HG02981 (cell line): ENCODE data around the gene CCDC117.
"Not testable (repeated sequence)": the region's sequence is repeated elsewhere in the genome, so short reads cannot be mapped to it uniquely, and the experiment has no call there.

Source experiments
- ATAC-seq: cut with Tn5 transposase; IDR thresholded peaks from one replicate; pipeline ENCODE4 v1.9.1; 2021; ENCODE audit warnings: mild to moderate bottlenecking, moderate library complexity; ENCODE audit not compliant: unreplicated experiment

Gene CCDC117

GRCh38 chr22:28824455-28824854 lies 52.0 kb downstream of the CCDC117 start:
- ATAC-seq: not testable (repeated sequence)

- not testable (repeated sequence) for ATAC-seq
Observed at GRCh38 chr22:28826430-28826829, 53.9 kb downstream of the CCDC117 start.

- ATAC-seq: no peak
Observed at GRCh38 chr22:28826921-28827320, 54.4 kb downstream of the CCDC117 start.

GRCh38 chr22:28829358-28830181 lies 57.1 kb downstream of the CCDC117 start:
- ATAC-seq: no peak

- no peak for ATAC-seq
Observed at GRCh38 chr22:28830441-28830840, 57.9 kb downstream of the CCDC117 start.

GRCh38 chr22:28831140-28832072 lies 58.9 kb downstream of the CCDC117 start:
- no peak for ATAC-seq

- ATAC-seq: no peak
Observed at GRCh38 chr22:28832731-28833130, 60.2 kb downstream of the CCDC117 start.

GRCh38 chr22:28833276-28833923 lies 60.9 kb downstream of the CCDC117 start:
- ATAC-seq: no peak

GRCh38 chr22:28835630-28836189 lies 63.2 kb downstream of the CCDC117 start:
- no peak for ATAC-seq

GRCh38 chr22:28837640-28838039 lies 65.1 kb downstream of the CCDC117 start:
- ATAC-seq: no peak
